OCI-LY7 (cell line): ENCODE measurements around the gene MED1.

Source experiments
- CTCF ChIP-seq: fragments of 200-600 bp; sonication (generic); conservative IDR thresholded peaks from 2 replicates; pipeline ENCODE4 v1.5.1; 2014; ENCODE audit warnings: mild to moderate bottlenecking, antibody characterized with exemption, low read length, moderate library complexity, mixed read lengths
- EZH2phosphoT487 ChIP-seq: fragments of 200-600 bp; sonication (generic); IDR thresholded peaks from 2 replicates; pipeline ENCODE4 v1.6.1; 2018; ENCODE audit warnings: low read depth, borderline replicate concordance, mild to moderate bottlenecking, mixed run types, antibody characterized with exemption, low read length, moderate library complexity, mixed read lengths

GRCh38 chr17:39380144-39380543 lies 70.9 kb downstream of the MED1 start:
- TF ChIP-seq CTCF (no peak), EZH2phosphoT487 (no peak)
